Neutrophil (primary cell): Measurements from ENCODE around the gene CHTF8.

Experiments used
- H3K27ac ChIP-seq: fragments of 200-600 bp; sonication (generic); 2 replicates; pipeline ENCODE4 v1.5.1; 2016; ENCODE audit warnings: mild to moderate bottlenecking, moderate library complexity
- H3K27me3 ChIP-seq: fragments of 200-600 bp; sonication (generic); 2 replicates; pipeline ENCODE4 v1.6.0; 2016; ENCODE audit warnings: mild to moderate bottlenecking
- H3K36me3 ChIP-seq: fragments of 200-600 bp; sonication (generic); 2 replicates; pipeline ENCODE4 v1.5.1; 2017
- H3K4me1 ChIP-seq, 2 experiments: fragments of 200-600 bp in 1 of 2; sonication (generic) in 1 of 2; 1 replicate in 1 of 2; 2 replicates in 1 of 2; pipeline versions ENCODE4 v1.5.1 to v1.6.1; 2013 to 2016; ENCODE audit warnings: low read depth in 1 of 2, low read length in 1 of 2, mild to moderate bottlenecking in 1 of 2, moderate library complexity in 1 of 2; ENCODE audit not compliant: control insufficient read depth in 1 of 2, insufficient read depth in 1 of 2
- H3K4me3 ChIP-seq, 2 experiments: fragments of 200-600 bp in 1 of 2; sonication (generic) in 1 of 2; 1 replicate in 1 of 2; 2 replicates in 1 of 2; pipeline ENCODE4 v1.5.1; 2013 to 2016; ENCODE audit warnings: low read depth in 1 of 2, low read length in 1 of 2, mild to moderate bottlenecking in 1 of 2, moderate library complexity in 1 of 2
- H3K9me3 ChIP-seq: fragments of 200-600 bp; sonication (generic); 2 replicates; pipeline ENCODE4 v1.5.1; 2016
- TF ChIP-seq, protein P1 (sequence below): fragments of 200-600 bp; sonication (generic); IDR thresholded peaks from 2 replicates; pipeline ENCODE4 v1.5.1; 2016; ENCODE audit warnings: antibody characterized with exemption

CHTF8 gene

DNA sequence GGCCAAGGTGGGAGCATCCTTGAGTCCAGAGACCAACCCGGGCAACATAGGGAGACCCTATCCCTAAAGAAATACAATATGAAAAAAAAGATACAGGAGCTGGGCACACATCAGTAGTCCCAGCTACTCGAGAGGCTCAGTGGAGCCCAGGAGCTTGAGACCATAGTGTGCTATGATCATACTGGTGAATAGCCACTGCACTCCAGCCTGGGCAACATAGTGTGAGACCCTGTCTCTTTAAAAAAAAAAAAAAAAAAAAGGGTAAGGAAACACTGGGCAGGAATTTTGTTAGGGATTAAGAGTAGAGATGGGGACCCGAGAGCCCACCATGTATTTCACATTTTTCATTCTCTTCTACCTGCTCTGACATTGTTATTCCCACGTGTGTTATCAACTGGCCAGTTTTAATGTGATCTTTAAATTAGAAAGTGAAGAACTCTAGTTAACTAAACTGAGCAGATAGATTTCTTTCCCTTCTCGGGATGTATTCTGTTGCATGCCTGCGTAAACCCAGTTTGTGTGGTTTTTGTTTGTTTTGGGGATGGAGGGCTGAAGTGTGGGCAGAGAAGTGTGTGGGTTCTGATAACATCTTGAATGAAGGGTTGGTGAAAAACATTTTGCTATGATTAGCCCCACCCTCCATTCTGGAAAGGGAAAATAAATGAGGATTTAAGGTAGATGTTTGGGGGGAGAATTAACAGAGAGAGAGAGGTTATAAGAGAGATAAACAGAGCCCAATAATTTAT lies 37.4 kb upstream of the CHTF8 start:
- peaks cover 7 to 10% of the 10 kb centered on the region in 2 experiments for H3K4me1 ChIP-seq
- peaks cover 15% of the 10 kb centered on the region for H3K36me3 ChIP-seq

GRCh38 chr16:69169051-69169450 lies 36.7 kb upstream of the CHTF8 start:
- TF ChIP-seq, protein P1, sequence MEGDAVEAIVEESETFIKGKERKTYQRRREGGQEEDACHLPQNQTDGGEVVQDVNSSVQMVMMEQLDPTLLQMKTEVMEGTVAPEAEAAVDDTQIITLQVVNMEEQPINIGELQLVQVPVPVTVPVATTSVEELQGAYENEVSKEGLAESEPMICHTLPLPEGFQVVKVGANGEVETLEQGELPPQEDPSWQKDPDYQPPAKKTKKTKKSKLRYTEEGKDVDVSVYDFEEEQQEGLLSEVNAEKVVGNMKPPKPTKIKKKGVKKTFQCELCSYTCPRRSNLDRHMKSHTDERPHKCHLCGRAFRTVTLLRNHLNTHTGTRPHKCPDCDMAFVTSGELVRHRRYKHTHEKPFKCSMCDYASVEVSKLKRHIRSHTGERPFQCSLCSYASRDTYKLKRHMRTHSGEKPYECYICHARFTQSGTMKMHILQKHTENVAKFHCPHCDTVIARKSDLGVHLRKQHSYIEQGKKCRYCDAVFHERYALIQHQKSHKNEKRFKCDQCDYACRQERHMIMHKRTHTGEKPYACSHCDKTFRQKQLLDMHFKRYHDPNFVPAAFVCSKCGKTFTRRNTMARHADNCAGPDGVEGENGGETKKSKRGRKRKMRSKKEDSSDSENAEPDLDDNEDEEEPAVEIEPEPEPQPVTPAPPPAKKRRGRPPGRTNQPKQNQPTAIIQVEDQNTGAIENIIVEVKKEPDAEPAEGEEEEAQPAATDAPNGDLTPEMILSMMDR, result no peak
- Histone ChIP-seq H3K36me3 (peaks cover 15% of the 10 kb centered on the region), H3K4me1 (peaks cover 7 to 10% of the 10 kb centered on the region in 2 experiments), H3K27ac (no peak overlapping the region), H3K4me3 (no peak overlapping the region), H3K27me3 (no peaks in the 10 kb centered on the region), H3K9me3 (no peaks in the 10 kb centered on the region)

More for the DNA sequence above, 37.4 kb upstream of the CHTF8 start:
- TF ChIP-seq, protein P1, result no peak
- no peak overlapping the region for H3K27ac ChIP-seq
- H3K9me3 ChIP-seq, result no peaks in the 10 kb centered on the region
- no peaks in the 10 kb centered on the region for H3K27me3 ChIP-seq
- no peak overlapping the region for H3K4me3 ChIP-seq

DNA sequence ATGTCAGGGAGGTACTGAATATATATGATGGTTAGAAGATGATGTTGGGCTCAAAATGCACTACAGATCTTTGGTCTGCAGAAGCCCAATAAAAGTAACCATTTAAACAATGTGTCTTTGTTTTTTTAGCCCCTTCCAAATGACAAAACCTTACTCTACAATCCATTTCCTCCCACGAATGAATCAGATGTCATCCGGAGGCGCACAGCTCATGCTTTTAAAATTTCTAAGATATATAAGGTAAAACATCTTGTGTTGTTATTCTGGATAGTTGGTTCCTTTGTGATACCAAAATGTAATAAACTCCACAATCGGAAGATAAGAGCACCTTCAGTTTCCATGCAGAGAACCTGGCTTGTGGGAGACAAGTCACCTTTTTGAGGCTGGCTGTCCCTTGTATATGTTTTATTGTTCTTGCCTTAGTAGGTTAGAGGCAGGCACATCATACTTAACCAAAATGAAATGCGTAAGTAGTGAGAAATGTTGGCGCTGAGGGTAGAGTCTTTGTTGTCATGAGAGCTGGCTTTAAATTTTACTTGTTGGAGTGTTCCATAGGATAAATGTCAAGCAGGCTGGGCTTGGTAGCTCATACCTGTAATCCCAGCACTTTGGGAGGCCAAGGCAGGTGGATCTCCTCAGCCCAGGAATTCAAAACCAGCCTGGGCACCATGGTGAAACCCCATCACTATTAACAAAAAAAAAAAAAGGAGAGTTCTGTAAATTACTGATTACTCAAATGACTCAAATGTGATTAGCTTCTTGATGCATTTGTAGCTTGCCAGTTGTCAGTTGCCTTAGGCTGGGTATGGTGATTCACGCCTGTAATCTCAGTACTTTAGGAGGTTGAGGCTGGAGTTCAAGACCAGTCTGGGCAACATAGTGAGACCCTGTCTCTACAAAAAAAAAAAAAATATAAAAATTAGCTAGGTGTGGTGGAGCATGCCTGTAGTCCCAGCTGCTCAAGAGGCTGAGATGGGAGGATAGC lies 34.9 kb upstream of the CHTF8 start:
- H3K36me3 ChIP-seq, result peaks cover 15% of the 10 kb centered on the region
- TF ChIP-seq, protein P1, result no peak

GRCh38 chr16:69166221-69166833 lies 33.9 kb upstream of the CHTF8 start:
- Histone ChIP-seq H3K27ac (no peak overlapping the region), H3K36me3 (peaks cover 15% of the 10 kb centered on the region), H3K4me3 (no peak overlapping the region), H3K9me3 (no peaks in the 10 kb centered on the region), H3K4me1 (peaks cover 1 to 5% of the 10 kb centered on the region in 2 experiments), H3K27me3 (no peaks in the 10 kb centered on the region)
- TF ChIP-seq, protein P1, result no peak

More for the DNA sequence above, 34.9 kb upstream of the CHTF8 start:
- Histone ChIP-seq H3K9me3 (no peaks in the 10 kb centered on the region), H3K27ac (no peak overlapping the region), H3K4me3 (no peak overlapping the region), H3K4me1 (peaks cover 7 to 10% of the 10 kb centered on the region in 2 experiments), H3K27me3 (no peaks in the 10 kb centered on the region)

- H3K36me3 ChIP-seq, result peaks cover 15% of the 10 kb centered on the region
- H3K27me3 ChIP-seq, result no peaks in the 10 kb centered on the region
- no peaks in the 10 kb centered on the region for H3K4me1 ChIP-seq
- no peak overlapping the region for H3K4me3 ChIP-seq
- TF ChIP-seq, protein P1, result no peak
- no peaks in the 10 kb centered on the region for H3K9me3 ChIP-seq
- no peak overlapping the region for H3K27ac ChIP-seq
Observed at GRCh38 chr16:69165584-69165983, 33.2 kb upstream of the CHTF8 start.
